GM21447 (cell line): ENCODE data around the gene FAM222B.
"Not testable (repeated sequence)": the region's sequence is repeated elsewhere in the genome, so short reads cannot be mapped to it uniquely, and the experiment has no call there.

Source experiments
- ATAC-seq: cut with Tn5 transposase; IDR thresholded peaks from one replicate; pipeline ENCODE4 v1.9.1; 2021; ENCODE audit not compliant: unreplicated experiment

The FAM222B gene

GRCh38 chr17:28871056-28871579 lies 28.5 kb upstream of the FAM222B start:
- ATAC-seq = peak; percentile 98

DNA sequence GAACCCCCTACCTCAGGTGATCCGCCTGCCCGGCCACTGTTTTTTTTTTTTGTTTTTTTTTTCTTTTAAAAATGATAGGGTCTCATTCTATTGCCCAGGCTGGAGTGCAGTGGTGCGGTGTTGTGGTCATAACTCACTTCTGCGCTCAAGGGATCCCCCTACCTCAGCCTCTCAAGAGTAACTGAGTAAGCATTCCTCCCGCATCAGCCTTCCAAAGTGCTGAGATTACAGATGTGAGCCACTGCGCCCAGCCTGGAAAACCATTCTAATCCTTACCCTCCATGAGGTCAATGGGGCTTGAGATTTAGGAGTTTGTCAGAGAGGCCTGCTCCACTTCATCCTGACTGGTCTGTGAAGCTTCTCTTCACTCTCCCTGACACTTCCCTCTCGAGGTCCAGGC lies 24.7 kb upstream of the FAM222B start:
- no peak for ATAC-seq

GRCh38 chr17:28865946-28866752 lies 23.6 kb upstream of the FAM222B start:
- no peak for ATAC-seq

- ATAC-seq = no peak
Observed at GRCh38 chr17:28864991-28865849, 22.6 kb upstream of the FAM222B start.

DNA sequence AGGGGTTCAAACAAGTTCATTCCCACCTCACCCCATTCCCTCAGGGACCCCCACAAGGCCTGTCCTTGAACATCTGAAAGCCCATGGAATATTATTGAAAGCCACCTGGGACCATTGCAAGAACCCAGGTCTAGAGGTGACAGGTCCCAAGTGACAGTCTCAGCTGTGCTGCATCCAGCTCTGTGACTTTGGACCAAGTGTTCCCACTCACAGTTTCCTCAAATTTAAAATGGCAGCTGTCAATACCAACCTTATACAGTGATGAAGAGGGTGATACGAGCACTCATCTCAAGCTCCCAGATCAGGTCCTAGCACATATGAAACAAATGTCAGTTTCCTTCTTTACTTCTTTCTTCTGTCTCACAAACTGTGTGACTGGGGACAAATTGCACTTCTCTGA lies 21.4 kb upstream of the FAM222B start:
- no peak for ATAC-seq

GRCh38 chr17:28862561-28862960 lies 20.0 kb upstream of the FAM222B start:
- no peak for ATAC-seq

GRCh38 chr17:28861393-28862203 lies 19.0 kb upstream of the FAM222B start:
- no peak for ATAC-seq

DNA sequence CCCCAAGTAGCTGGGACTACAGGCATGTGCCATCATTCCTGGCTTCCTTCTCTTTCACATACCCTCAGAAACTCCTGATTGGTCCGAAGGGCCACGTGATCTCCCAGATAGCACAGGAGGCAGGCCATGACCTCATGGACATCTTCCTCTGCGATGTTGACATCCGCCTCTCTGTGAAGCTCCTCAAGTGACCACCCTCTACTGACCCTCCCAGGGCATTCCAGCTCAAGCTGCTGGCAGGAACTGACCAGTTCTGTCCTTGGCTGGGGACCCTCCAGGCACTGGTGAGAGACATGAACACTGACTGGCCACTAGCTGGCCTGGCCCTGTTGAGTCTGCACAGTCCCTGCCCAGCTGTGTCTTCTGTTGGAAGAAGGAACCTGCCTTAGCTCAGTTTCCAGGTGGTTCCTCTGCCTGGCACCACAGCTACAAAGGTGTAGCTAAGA lies 17.8 kb upstream of the FAM222B start:
- no peak for ATAC-seq

DNA sequence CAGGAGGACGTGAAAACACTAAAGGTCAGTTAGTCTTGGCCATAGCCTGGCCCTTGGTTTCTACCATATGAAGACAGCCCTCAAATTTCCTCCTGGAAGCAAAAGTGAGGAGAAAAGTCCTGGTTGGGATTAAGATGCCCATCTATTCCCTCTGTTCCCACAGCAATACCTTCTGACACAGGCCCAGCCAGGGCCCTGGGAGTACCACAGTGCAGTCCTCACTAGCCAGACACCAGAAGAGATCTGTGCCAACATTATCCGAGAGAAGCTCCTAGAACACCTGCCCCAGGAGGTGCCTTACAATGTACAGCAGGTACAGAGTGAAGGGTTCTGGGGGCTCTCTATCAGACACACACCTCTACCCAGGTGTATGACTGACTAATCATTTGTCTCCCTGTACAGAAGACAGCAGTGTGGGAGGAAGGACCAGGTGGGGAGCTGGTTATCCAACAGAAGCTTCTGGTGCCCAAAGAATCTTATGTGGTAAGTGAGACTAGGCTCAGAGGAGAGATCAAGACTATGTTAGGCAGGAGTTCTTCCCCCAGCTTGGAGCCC lies 16.3 kb upstream of the FAM222B start:
- ATAC-seq = no peak

- ATAC-seq = no peak
Observed at GRCh38 chr17:28857905-28858800, 15.6 kb upstream of the FAM222B start.

GRCh38 chr17:28856028-28856574 lies 13.5 kb upstream of the FAM222B start:
- ATAC-seq = no peak

GRCh38 chr17:28855336-28855679 lies 12.7 kb upstream of the FAM222B start:
- no peak for ATAC-seq

DNA sequence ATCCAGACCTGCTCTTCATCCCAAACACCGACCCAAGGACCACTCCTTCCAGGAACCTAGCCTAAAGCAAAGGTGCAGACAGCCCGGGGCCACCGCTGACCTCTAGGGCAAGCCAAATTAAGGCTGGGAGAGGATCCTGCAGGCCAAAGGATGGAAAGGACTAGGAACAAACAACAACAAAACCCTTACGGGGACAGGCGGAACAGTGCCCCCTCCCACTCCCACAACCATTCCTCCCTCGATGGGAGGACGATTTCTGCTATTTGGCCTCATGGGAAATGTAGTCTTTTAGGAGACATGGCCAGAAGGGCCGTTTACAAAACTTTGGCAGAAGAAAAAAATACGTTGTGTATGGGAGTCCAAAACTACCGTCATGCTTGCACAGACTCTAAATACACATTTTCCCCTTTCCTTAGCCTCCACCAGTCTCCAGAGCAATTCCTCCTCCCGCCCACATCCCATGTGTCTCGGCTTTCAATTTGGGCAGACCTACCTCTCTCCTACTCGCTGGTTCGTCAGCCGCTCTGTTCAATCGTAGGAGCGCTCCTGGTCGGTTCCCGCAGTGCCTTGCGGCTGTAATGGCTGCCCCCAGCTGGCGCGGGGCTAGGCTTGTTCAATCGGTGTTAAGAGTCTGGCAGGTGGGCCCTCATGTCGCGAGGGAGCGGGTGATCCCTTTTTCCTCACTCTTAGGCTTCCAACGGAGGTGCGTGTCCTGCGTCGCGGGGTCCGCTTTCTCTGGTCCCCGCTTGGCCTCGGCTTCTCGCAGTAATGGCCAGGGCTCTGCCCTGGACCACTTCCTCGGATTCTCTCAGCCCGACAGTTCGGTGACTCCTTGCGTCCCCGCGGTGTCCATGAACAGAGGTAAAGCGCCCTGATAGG lies 12.1 kb upstream of the FAM222B start, which contains the start of gene ERAL1:
Gene ERAL1 (plus strand): TSS at position 560 of the 879 bp plus-strand sequence. CDS start 19 bp downstream, at position 579.
- peak; percentile 94 for ATAC-seq

DNA sequence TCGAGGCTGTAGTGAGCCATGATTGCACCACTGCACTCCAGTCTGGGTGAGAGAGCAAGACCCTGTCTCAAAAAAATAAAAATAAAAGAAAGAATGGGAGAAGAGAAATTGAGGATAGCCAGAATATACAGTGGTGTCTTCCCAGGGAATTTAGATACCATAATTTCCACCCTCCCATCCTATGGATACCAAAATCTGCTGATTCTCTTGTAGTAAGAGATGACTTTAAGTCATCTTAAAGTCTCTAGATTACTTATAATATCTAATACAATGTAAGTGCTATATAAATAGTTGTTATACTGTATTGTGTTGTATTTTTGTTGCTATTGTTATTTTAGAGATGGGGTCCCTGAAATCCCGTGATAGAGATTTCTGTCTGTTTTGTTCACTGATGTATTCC lies 10.7 kb upstream of the FAM222B start:
- no peak for ATAC-seq

DNA sequence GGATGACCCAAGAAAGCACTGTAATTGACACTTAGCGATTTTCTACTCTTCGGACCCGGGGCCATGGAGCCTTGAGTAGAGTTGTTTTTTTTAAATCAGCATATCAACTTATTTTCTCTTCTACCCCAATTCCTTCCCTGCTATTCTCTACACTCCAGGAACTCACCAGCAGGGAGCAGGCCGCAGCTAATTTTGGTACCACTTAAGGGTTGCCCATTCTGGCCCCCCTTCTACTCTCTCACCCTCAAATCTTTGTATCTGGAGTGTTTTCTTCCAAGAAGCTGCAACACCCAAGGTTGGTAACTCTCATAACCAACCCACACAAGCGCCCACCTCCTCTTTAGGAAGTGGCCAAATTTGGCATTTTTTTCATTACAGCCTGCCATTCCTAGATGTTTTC lies 6.7 kb upstream of the FAM222B start:
- no peak for ATAC-seq

- ATAC-seq = not testable (repeated sequence)
Observed at GRCh38 chr17:28848667-28849066, 6.1 kb upstream of the FAM222B start.

DNA sequence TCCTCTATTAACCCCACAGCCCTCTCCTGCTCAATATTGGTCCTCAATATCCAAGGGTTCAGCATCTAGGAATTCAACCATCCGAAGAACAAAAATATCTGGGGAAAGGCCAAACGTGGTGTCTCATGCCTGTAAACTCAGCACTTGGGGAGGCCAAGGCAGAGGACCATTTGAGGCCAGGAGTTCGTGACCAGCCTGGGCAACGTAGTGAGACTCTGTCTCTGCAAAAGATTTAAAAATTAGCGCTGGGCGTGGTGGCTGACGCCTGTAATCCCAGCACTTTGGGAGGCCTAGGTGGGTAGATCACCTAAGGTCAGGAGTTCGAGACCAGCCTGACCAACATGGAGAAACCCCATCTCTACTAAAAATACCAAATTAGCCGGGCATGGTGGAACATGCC lies 4.1 kb upstream of the FAM222B start:
- not testable (repeated sequence) for ATAC-seq

DNA sequence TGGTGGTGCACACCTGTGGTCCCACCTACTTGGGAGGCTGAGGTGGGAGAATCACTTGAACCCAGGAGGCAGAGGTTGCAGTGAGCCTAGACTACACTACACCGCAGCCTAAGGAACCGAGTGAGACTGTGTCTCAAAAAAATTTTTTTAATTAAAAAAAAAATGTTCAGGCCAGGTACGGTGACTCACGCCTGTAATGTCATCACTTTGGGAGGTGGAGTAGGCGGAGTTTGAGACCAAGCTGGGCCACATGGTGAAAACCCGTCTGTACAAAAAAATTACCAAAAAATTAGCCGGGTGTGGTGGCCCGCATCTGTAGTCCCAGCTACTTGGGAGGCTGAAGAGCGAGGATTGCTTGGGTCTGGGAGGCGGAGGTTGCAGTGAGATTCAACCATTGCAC lies 3.6 kb upstream of the FAM222B start:
- ATAC-seq = no peak
